GM18502 (cell line): ENCODE measurements around the gene IQGAP3.
"Not testable (repeated sequence)": the region's sequence is repeated elsewhere in the genome, so short reads cannot be mapped to it uniquely, and the experiment has no call there.

ENCODE experiments used
- ATAC-seq: cut with Tn5 transposase; IDR thresholded peaks from one replicate; pipeline ENCODE4 v1.9.1; 2021; ENCODE audit warnings: mild to moderate bottlenecking; ENCODE audit not compliant: unreplicated experiment, poor library complexity

The IQGAP3 gene

DNA sequence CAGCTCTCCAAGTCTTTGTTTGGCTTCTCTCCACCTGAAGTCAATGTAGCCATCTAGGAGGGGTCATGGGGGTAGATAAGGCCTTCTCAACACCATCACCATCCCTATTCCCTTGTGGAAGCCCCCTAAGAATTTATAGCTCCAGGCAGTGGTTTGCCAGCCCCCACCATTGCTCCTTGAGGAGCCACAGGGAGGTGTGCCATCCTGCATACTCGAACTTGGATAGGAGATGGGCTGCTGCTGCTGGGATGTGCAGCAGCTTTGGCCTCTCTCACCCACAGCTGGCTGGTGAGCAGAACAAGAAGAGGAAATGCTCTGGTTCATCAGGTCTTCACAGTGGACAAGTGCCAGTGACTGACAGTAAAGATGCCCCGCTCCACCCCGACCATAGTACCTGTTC is 24.1 kb upstream of the IQGAP3 start:
- no peak for ATAC-seq

DNA sequence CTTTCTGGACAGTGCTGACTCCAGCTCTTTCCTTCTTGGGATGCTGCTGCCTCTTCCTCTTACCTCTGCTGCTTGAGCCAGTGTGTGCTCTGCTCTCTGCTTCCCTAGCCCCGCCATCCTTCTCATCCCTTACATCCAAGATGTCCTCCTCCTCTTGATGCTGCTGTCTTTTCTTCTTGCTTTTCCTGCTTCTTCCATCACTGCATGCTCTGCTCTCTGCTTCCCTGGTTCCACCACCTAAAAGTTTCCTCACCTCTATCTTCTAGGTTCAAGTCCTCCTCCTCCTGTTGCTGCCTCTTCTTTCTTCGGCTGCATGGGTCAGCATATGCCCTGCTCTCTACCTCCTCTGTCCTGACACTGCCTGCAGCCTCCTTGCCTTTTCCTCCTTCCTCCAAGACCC is 22.7 kb upstream of the IQGAP3 start:
- no peak for ATAC-seq

DNA sequence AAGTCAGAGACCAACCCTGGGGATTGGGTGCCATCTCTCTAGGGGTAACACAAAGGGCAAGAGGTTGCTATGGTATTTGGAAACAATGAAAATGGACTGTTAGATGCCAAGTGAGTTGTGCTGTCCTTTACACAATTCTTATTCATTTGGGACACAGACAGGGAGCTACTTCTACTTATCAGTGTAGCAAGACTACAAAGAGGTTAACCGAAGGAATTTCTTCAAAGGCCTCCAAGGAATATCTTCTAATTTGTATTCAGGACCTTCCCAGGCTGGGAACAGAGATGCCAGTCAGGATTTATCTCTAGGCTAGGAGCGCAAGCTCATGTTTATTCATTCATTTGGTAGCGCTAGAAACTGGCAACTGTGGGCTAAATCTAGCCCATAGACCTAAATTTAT is 21.8 kb upstream of the IQGAP3 start:
- no peak for ATAC-seq

DNA sequence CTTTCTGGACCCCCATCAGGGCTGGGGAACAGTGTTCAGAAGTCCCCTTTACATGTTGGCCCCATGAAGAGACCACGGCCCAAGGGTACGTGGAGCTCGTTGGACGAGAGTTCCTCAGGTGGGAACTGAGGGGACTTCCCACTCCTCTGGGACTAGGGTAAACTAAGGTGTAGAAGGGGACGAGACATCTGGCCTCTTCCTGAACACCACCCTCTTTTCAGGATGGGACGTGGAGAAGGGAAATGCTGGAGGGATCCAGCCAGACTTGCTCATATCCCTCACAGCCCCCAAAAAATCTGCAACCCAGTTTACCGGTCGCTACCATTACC is 21.3 kb upstream of the IQGAP3 start:
- ATAC-seq, result no peak

DNA sequence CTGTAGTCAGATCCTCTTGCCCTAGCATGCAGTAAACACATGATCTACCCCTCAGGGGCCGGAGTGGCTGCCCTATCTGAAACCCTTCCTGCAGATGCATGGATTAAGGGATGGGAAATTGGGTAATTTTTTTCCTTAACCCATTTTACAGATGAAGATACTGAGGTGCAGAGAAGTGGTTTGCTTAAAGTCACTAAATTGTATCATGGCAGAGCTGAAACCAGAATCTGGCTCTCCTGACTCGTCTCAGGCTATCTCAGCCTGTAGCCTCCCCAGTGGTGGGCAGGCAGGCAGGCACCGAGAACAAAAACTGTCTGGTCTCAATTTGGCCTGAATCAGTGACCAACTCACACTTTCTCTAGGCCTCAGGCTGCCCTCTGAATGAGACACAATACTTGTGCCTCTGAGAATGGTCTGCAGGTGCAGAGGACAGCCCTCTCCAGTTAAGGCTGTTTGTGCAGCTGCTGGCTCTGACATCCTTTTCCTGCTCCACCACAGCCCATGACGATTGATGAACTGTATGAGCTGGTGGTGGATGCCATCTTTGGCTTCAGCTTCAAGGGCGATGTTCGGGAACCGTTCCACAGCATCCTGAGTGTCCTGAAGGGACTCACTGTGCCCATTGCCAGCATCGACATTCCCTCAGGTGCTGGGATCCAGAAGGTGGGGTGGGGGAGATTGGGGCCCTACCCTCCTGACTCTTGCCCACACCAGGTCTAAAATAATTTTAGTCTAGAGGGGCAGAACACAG is 20.7 kb upstream of the IQGAP3 start:
- ATAC-seq, result no peak

DNA sequence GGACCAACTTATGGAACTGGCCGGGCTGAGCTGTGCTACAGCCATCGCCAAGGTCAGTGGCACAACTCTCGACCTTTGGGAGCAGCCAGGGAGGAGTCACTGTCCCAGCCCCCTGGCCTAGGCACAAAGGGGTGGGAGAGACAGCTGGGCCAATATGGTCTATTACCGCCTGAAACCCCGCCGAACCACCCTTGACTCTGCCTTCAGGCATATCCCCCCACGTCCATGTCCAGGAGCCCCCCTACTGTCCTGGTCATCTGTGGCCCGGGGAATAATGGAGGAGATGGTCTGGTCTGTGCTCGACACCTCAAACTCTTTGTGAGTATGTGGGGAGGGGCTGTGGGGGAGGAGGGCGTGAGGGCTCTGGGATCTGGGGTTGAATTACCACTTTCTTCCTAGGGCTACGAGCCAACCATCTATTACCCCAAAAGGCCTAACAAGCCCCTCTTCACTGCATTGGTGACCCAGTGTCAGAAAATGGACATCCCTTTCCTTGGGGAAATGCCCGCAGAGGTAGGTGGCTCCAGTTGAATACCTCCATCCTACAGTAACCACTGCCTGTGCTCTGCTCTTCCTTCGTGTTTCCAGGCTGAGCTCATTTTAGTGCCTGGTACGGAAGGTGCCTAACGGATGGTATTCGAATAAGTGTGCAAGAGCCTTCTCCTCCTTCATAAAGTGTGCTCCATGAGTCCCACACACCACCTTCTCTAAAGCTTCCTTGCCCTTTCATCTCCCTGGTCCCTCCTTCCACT is 20.0 kb upstream of the IQGAP3 start:
- ATAC-seq, result no peak

DNA sequence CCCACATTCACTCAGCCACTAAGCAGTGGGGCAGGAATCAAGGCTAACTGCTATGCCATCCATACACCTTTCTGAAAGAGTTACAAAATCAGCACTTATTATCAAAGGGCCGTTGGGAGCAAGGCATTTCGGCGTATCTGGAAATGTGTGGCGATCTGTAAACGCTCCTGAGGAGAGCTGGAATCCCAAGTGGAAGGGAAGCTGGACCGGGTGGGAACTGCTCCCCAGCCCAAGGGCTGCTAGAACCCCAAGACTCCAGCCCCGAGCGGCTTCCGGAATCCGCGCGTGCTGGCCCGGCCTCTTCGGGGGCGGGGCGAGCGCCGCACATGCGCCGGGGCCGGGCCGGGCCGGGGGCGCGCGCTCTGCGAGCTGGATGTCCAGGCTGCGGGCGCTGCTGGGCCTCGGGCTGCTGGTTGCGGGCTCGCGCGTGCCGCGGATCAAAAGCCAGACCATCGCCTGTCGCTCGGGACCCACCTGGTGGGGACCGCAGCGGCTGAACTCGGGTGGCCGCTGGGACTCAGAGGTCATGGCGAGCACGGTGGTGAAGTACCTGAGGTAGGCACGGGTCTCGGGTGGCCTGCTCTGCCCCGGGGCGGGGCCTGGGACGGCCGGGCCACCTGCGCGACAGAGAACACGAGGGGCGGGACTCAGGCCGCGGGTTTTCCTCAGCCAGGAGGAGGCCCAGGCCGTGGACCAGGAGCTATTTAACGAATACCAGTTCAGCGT is 19.2 kb upstream of the IQGAP3 start, which contains the start of gene NAXE:
Gene NAXE, plus strand, starts transcription at position 345 of the 726 bp plus-strand sequence. Its CDS starts 29 bp downstream, at position 374.
- ATAC-seq, result peak; percentile 87

DNA sequence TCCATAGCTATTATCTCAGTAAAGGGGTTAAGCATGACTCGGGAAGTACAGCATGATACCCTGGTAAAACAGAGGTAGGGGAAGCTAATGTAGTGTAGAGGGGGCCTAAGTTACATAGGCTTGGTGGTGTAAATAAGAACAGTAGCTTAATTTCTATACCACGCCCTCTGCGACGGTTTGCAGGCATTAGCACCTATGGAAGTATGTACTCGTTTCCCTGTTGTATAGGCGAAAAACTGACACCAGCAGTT is 18.7 kb upstream of the IQGAP3 start:
- ATAC-seq, result peak; percentile 15

DNA sequence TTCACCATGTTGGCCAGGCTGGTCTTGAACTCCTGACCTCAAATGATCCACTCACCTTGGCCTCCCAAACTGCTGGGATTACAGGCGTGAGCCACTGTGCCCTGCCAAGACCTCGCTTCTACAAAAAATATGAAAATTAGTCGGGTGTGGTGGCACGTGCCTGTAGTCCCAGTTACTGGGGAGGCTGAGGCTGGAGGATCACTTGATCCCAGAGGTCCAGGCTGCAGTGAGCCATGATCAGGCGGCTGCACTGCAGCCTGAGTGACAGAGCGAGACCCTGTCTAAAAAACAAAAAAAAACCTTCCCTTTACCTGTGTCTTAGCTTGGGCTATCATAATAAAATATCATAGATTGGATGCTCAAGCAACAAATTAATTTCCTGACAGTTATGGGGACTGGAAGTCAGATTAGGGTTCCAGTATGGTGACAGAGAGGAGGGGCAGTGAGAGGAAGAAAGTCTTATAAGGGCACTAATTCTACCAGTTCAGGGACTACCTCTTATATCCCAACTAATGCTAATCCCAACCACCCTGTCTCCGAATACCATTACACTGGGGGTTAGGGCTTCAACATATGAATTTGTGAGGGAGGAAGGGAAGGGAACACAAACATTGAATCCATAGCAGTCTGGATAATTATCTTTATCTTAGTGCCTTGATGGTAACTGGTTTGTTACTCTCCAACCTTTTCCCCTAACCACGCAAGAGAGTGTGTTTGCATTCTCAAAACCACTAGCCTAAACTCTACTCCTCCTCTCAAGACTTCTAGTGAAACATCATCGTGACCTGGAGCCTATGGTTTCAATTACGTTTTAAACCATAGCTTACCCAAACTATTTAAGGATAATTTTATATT is 18.2 kb upstream of the IQGAP3 start:
- no peak for ATAC-seq

DNA sequence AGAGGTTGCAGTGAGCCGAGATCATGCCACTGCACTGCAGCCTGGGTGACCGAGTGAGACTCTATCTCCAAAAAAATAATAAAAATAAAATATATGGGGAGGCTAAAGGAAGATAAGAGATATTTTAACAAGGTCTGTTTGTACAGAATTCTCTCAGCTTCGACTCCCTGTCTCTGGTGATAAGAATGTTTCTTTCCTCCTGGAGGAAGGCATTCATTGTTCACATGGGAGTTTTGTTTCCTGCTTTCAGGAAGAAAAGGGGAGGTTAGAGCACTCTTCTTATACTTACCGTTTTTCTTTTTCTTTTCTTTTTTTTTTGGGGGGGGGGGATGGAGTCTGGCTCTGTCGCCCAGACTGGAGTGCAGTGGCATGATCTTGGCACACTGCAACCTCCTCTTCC is 17.2 kb upstream of the IQGAP3 start:
- no peak for ATAC-seq

DNA sequence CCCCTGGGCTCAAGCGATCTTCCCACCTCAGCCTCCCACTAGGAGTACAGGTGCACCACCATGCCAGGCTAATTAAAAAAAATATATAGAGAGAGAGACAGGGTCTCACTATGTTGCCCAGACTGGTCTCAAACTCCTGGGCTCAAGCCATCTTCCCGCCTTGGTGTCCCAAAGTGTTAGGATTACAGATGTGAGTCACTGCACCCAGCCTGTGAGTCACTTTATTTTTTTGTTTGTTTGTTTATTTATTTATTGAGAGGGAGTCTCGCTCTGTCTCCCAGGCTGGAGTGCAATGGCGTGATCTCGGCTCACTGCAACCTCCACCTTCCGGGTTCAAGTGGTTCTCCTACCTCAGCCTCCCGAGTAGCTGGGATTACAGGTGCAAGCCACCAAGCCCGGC is 15.6 kb upstream of the IQGAP3 start:
- ATAC-seq, result not testable (repeated sequence)

DNA sequence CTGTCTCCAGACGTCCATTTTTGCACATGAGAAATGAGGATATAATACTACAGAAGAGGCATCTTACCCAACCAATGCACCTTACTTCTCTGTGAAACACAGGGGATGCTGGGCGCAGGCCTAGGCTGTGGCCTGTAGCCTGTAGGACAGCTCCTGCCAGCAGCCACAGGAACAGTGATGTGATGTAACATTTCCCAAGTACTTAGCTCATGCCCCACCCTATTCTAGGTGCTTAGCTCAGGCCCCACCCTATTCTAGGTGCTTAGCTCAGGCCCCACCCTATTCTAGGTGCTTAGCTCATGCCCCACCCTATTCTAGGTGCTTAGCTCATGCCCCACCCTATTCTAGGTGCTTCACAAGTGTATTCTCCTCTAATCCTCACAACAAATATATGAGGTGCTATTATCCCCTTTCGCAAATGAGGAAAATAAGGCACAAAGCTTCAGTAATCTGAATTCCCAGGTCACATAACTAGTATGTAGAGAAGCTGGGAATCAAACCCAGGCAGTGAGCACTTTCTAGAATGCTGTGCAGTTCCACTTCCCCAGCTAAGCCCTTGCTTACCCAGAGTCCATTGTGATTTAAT is 14.6 kb upstream of the IQGAP3 start:
- ATAC-seq, result no peak

DNA sequence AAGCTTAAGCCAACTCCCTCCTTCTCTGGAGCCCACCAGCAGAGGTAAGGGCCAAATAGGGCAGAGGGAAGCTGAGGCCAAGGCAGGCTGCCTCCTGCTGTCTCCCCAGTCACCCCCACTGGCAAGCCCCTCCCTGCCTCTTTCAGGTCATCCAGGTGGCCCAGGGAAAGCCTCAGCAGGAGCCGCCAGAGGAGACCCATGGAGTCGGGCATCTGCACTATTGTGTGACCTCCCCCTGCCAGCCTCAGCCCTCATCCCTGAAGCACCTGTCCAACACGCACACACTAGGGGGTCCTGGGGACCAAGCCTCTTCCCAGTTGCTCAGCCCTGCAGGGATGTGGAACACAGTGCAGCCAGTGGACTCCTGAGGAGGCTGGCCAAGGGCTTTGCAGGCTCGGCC is 14.0 kb upstream of the IQGAP3 start:
- no peak for ATAC-seq

DNA sequence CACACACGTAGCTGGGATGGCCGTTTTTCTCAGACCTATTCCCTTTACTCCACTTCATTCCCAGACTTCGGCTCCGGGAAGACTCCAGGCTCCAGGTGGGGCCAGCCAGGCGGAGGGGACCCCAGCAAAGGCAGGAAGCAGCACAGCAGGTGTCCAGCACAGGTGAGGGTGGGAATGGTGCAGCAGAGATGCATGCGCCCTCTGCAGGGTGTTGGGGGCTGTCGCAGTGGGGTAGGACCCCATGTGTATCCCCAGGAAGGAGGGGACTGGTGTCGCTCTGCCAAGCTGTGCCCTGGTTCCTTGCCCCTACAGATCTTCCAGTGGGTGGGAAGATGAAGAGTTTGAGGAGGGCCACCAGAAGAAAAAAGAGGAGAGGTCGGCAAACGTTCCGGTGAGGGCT is 12.4 kb upstream of the IQGAP3 start:
- ATAC-seq, result no peak

DNA sequence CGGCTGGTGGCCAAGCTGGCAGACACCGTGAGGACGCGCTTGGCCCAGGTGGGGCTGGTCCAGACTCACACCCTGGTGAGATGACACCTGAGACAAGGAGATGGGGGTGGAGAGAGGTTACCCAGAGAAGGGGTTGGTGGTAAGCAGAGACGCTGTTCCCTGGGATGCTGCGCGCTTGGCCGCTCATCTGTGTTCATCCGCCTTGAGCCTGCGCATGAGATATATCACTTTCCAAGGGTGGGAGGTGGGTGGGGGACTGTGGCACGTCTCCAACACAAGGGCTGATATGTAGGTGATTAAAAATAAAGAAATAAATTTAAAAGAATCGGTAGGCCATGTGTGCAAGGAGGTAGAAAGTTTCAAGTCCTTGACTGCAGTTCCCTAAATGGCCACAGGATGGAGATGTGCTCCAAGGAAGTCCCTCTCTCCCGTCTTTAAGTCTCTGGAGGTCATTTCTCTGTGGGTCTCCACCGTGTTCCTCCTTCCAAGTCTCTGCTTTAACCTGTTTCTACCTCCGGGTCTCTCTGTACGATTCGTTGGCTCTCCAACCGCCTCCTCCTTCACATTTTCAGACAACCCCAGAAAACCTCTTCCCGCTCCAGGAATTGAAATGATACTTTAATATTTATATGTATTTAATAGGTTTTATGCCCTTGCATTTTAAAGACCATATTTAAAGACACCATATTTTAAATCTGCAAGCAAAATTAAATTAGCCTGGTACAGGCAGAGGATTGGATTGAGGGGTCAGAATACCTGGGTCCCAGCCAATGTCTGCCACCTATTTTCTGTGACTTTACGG is 11.7 kb upstream of the IQGAP3 start:
- no peak for ATAC-seq

DNA sequence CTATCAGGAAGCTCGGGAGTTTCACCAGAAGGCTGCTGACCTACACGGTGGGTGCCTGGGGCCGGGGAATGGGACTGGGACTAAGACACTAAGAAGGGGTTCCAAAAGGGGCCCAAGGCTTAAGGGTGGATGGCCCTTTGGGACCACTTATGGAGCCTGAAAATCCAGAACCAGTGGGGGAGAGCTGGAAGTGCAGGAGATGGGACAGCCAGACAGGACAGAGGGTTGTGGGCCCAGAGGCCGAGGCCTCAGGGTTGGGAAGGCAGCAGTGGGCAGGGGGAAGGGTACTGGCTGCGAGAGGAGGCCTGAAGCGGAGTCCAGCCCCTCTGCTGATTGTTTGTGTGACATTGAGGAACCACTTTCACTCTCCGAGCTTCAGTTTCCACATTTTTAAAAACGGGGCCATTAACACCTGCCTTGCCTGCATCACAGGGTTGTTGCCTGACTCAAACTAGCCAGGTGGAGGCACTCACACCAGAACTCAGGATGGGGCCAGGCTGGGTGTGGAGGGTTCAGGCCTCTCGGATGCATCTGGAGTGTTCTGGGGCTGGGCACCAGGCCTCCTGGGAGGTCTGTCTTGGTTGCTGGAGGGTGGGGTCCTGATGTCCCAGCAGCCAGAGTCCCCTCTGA is 10.1 kb upstream of the IQGAP3 start:
- ATAC-seq, result no peak

DNA sequence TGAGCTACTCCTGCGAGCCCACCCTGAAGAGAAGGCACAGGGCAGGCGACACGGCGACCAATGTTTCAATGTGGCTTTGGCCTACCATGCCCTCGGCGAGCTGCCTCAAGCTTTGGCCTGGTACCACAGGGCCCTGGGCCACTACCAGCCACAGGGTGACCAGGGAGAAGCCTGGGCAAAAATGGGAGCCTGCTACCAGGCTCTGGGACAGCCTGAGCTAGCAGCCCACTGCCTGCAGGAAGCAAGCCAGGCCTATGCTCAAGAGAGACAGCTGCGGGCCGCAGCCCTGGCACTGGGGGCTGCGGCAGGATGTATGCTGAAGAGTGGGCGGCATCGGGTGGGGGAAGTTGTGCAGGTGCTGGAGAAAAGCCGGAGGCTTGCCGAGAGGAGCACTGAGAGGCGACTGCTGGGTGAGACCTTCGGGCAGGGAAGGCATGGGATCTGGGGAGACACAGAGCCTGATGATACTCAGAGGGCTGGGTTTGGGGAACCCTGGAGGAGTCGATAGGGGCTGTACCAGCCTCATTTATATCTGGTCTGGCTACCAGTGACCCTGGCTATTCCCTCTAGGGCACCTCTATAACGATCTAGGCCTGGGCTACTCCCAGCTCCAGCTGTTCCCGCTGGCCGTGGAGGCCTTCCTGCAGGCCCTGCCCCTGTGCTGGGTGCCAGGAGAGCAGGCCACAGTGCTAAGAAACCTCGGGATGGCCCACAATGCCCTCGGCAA is 9.5 kb upstream of the IQGAP3 start:
- ATAC-seq, result no peak

DNA sequence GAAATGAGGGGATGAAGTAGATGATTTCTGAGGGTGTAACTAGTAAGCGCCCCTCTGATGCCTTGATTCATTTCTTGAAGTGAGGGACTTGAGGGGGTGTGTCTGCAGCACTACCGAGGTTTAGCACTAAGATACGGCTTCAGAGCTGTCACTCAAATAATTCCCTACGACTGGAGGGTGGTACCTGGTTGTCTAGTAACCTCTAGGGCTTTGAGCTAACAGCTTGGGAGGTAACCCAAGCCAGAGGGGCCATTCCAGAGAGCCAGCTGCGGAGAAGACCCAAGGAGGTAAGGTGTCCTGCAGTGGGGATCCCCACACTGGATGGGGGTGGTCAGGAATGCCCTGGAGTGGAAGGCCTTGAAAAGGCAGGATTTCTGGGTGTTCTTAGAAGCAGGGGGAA is 7.1 kb upstream of the IQGAP3 start, which contains the start of gene TTC24:
Gene TTC24, plus strand, starts transcription at position 252 of the 400 bp plus-strand sequence. CDS start 1,642 bp downstream, outside the sequence.
- no peak for ATAC-seq
